Measurements from ENCODE around the gene SSRP1. TPM values are rescaled to one million over a fixed set of nuclear protein-coding genes. Genes with fewer than 3 reads are reported as not detected.

The SSRP1 gene, protein sequence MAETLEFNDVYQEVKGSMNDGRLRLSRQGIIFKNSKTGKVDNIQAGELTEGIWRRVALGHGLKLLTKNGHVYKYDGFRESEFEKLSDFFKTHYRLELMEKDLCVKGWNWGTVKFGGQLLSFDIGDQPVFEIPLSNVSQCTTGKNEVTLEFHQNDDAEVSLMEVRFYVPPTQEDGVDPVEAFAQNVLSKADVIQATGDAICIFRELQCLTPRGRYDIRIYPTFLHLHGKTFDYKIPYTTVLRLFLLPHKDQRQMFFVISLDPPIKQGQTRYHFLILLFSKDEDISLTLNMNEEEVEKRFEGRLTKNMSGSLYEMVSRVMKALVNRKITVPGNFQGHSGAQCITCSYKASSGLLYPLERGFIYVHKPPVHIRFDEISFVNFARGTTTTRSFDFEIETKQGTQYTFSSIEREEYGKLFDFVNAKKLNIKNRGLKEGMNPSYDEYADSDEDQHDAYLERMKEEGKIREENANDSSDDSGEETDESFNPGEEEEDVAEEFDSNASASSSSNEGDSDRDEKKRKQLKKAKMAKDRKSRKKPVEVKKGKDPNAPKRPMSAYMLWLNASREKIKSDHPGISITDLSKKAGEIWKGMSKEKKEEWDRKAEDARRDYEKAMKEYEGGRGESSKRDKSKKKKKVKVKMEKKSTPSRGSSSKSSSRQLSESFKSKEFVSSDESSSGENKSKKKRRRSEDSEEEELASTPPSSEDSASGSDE
- 69.5 and 85.6 TPM in 2 replicates for total RNA-seq

DNA sequence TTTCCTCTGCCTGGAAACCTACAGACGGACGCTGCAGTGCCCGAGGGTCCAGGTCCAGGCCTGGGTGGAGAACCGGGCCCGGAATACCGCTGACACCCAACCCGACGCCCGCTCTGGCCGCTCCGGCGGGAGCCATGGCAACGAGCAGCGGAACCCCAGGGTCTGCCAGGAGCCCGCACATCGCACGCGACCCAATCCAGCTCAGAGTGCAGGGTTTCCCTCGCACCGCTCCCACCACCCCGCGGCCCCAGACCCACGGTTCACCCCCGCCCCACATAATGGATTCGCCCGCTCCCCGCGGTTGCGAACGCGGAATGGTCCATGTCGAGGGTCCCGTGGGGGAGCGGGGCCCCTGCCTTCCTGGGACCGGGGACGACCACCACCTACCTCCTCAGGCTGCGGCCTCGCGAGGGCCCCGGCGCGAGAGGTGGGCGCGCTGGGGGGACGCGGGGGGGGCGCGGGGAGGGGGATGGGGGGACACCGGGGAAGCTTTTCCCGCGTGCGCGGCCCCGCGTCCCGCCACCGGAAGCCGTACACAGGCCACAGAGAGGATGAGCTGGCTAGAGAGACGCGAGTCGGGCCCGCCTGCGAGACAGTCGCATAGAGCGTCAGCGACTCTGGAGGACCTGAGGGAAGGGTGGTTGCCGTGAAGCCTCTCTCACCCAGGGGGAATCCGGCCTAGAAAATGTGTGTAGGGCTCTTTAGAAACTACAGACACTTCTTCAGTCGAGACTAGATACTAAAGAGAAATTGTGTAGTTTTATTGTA lies at the start of gene SSRP1:
Gene SSRP1 (minus strand): TSS at position 550 of the 768 bp plus-strand sequence. CDS start 771 bp downstream, outside the sequence.

DNA sequence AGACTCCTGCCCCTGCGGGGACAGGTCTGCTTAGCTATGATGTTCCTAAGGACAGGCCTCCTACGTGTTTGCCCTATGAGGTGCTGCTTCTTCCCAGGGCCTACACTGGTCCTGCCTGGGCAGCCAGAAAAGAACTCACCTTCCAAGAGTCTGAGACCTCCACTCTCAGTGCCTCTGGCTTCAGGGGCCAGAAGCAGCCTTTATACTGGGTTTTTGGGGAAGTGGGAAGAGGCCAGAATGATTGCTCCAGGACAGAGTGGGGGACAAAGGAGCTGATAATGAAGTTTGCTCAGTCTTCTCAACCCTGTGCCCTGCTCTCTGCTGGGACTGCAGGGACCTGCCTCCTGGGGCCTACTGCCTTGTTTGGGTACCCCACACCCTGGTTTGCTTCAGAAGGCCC lies 45.3 kb upstream of the SSRP1 start, which contains the start of gene PRG3:
Gene PRG3 (minus strand): TSS at position 176 of the 400 bp plus-strand sequence. CDS start 442 bp downstream, outside the sequence.

DNA sequence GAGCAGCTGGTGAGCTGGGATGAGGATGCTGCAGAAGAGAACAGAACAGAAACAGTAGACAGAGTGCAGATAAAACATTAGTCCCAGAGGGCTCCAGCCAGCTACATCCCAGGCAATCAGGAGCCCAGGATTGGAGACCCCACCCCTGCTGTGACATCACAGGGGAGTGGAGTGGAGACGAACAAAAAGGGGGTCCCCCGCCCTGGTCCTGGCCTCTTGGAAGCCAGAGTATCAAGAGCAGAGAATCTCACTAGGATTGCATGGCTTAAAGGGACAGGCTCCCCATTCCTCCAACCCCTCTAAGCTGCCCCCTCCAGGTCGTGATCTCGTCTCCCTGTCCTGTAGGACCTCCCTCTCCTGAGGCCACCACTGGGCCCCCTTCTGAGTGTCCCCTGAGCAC lies 2.5 kb upstream of the SSRP1 start, which contains the start of gene P2RX3:
Gene P2RX3 (plus strand): TSS at position 211 of the 400 bp plus-strand sequence. CDS start 199 bp downstream, outside the sequence.

DNA sequence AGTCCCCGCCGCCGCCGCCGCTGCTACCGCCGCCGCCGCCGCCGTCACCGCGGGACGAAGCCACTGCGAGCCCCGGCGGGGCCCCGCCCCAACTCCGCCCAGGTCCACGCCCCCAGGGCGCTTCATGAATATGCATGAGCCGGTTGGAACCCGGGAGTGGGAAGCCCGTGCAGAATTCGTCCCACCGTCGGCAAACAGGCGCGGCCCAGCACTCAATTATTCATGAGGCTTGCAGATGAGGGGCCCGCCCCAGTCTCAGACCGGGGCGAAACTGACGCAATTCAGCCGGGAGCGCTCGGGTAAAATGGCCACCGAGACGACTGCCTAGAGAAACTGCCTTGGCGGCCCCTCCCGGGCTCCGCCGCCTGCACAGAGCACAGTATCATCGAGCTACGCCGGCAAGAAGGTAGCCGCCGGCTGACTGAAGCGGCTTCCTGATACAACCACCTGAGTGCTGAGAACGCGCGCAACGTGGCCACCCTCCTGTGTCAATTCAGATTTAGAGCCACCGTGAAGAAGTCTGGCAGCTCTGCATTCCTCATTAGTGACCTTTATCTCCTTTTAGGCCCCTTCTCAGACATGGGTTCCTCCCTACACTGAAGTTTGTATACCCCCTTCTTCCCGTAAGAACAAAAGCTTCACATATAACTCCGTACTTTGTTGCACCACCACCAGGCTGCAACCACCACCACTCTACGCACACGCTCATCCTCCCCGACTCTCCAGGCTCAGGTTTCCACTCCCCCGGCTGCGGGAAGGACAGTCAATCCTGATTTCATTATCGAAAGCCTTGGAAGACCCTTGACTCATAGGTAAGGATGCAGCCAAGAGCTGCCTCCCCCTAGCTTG lies 10.6 kb downstream of the SSRP1 start, which contains the start of gene TNKS1BP1:
Gene TNKS1BP1 (minus strand): TSS at position 67 of the 849 bp plus-strand sequence. CDS start 3,067 bp downstream, outside the sequence.

Other genes starting within 250 kb of the SSRP1 start
- gene LRRC55, start 153.9 kb downstream of the SSRP1 start, total RNA-seq = 0.16 and 0.31 TPM in 2 replicates
- 6.7 and 11.5 TPM in 2 replicates for gene APLNR, start 98.6 kb downstream of the SSRP1 start, total RNA-seq
- 54.4 and 66.6 TPM in 2 replicates for gene TNKS1BP1, start 10.9 kb downstream of the SSRP1 start, total RNA-seq
- gene P2RX3, start 2.5 kb upstream of the SSRP1 start, total RNA-seq = not detected in 2 replicates
- not detected in 2 replicates for gene PRG3, start 45.3 kb upstream of the SSRP1 start, total RNA-seq
- 0.25 and 0.32 TPM in 2 replicates for gene PRG2, start 54.8 kb upstream of the SSRP1 start, total RNA-seq
- gene SLC43A3, start 91.2 kb upstream of the SSRP1 start, total RNA-seq = 24.4 and 56.5 TPM in 2 replicates
- gene RTN4RL2, start 124.6 kb upstream of the SSRP1 start, total RNA-seq = 0.19 TPM in 1 of 2 replicates, not detected in the other
- 8.7 and 15.5 TPM in 2 replicates for gene SLC43A1, start 179.8 kb upstream of the SSRP1 start, total RNA-seq
- 44.8 and 75.6 TPM in 2 replicates for gene TIMM10, start 194.9 kb upstream of the SSRP1 start, total RNA-seq
- gene SMTNL1, start 201.7 kb upstream of the SSRP1 start, total RNA-seq = not detected in 2 replicates
- gene UBE2L6, start 231.8 kb upstream of the SSRP1 start, total RNA-seq = 32.7 and 45.5 TPM in 2 replicates